ENCODE measurements around the gene EPHB1.

- no peak for TF ChIP-seq GATA2 (IDR thresholded peaks at IDR 0.05; ENCODE audit: low read depth, low read length)
- no peak for TF ChIP-seq GATA3 (IDR thresholded peaks at IDR 0.05; ENCODE audit: low read depth, low read length)
These were observed 276.4 kb downstream of the EPHB1 start for GRCh38 chr3:135071483-135071882.

Measured in SH-SY5Y (cell line).